Erythroblast (primary cell): ENCODE data around the gene HDGFL3.
"Not testable (repeated sequence)": the region's sequence is repeated elsewhere in the genome, so short reads cannot be mapped to it uniquely, and the experiment has no call there.

Source experiments
- DNase-seq, 2 experiments: peaks; one replicate each; lab custom pipeline; 2025; lab: John Stamatoyannopoulos, UW
- GATA1 ChIP-seq: IDR thresholded peaks from 2 replicates; pipeline ENCODE4 v1.6.1; 2011; ENCODE audit warnings: low read depth, mild to moderate bottlenecking, control low read depth, low read length, moderate library complexity
- POLR2A ChIP-seq: IDR thresholded peaks from 2 replicates; pipeline ENCODE4 v1.6.1; 2011; ENCODE audit warnings: mild to moderate bottlenecking, low read length

Gene HDGFL3

DNA sequence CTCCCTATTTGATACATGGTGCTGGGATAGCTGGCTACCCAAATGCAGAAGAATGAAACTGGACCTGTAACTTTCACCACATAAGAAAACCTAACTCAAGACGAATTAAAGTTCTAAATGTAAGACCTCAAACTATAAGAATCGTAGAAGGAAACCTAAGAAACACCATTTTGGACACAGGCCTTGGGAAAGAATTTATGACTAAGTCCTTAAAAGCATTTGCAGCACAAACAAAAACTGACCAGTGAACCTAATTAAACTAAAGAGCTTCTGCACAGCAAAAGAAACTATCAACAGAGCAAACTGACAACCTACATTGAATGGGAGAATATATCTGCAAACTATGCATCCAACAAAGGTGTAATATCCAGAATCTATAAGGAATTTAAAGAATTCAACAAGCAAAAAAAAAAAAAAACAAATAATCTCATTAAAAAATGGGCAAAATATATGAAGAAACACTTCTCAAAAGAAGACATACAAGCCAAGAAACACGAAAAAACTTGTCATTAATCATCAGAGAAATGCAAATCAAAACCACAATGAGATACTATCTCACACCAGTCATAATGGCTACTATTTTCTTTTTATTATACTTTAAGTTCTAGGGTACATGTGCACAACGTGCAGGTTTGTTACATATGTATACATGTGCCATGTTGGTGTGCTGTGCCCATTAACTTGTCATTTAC is 37.0 kb downstream of the HDGFL3 start:
- TF ChIP-seq GATA1 (no peak), POLR2A (no peak)
- no peak for DNase-seq

DNA sequence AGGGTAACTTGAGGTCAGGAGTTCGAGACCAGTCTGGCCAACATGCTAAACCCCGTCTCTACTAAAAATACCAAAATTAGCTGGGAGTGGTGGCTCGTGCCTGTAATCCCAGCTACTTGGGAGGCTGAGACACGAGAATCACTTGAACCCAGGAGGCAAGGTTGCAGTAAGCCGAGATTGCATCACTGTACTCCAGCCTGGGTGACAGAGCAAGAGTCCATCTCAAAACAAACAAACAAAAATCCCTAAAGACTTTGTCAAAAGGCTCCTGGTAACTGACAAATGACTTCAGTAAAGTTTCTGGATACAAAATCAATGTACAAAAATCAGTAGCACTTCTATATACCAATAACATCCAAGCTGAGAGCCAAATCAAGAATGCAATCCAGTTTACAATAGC is 38.0 kb downstream of the HDGFL3 start:
- DNase-seq, result not testable (repeated sequence)

DNA sequence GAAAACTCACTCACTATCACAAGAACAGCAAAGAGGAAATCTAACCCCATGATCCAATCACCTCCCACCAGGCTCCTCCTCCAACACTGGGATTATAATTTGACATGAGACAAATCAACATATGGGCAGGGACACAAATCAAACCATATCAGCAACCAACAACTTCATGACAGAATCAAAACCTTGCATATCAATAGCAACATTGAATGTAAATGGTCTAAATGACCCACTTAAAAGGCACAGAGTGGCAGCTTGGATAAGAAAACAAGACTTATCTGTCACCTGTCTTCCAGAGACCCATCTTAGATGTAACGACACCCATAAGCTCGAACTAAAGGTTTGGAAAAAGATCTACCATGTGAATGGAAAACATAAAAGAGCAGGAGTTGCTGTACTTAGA is 40.8 kb downstream of the HDGFL3 start:
- TF ChIP-seq POLR2A (no peak), GATA1 (no peak)
- DNase-seq, result peak; percentile 12 to 48

DNA sequence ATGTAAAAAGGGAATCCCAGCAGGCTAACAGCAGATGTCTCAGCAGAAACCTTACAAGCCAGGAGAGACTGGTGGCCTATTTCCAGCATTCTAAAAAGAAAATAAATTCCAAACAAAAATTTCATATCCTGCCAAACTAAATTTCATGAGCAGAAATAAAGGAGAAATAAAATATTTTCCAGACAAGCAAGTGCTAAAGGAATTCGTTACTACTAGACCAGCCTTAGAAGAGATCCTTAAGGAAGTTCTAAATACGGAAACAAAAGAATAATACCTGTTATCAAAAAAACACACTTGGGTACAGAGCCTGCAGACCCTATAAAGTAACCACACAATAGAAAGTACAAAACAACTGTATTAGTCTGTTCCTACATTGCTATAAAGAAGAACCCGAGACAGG is 41.4 kb downstream of the HDGFL3 start:
- TF ChIP-seq GATA1 (no peak), POLR2A (no peak)
- DNase-seq, result no peak

DNA sequence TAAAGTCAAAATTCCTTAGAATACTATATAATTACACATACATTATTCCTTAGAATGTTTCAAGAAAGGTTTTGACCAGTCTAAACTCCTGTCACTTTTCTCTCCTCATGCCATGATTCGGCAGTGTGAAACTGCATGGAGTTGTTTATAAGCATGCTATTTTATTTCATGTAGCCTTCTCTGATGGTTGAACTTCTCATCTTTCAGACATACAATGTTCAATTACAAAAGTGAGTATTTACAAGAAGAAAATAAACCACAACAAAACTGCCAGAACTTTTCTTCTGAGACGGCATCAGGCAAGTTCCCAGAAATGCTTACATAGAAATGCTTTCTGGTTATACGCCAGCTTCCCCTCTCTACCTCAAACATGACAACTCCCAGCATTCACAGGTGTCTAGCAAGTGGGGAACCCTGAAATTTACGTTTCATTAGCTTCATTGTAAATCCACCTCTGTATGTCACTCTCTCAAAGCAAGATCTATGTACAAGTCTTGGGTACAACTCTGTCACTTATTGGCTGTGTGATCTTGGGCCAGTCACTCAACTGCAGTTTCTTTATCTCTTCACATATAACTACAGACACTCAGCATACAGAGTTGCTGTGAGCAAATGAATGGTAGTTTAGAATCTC is 42.7 kb downstream of the HDGFL3 start:
- no peak for TF ChIP-seq POLR2A
- no peak for TF ChIP-seq GATA1
- DNase-seq, result peak; percentile 31 to 40

DNA sequence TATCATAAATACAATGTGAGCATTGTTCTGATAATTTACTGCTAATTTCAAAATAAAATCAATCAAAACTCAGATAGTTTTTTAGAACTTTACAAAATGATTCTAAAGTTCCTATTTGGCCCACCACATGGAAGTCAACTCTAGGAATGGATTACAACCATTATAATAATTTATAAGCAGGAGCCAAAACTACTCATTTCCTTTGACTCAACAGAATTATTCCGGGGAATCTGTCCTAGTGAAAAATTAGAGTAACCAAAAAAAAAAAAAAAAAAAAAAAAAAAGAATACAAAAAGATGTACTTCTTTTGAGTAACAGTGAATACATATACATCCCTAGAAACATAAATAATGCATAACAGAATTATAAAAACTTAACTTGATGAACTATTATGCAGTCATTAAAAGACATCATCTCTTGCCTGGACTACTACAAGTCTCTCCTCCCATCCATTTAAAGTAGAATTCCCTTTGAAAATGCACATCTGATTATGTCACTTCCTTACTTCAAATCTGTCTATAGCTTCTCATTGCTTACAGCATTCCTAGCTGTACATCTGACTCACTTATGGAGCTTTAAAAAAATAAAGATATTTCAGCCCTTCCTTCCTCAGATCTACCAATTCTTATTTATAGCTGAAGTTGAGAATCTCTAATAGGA is 43.4 kb downstream of the HDGFL3 start:
- TF ChIP-seq POLR2A (no peak), GATA1 (no peak)
- DNase-seq, result no peak

DNA sequence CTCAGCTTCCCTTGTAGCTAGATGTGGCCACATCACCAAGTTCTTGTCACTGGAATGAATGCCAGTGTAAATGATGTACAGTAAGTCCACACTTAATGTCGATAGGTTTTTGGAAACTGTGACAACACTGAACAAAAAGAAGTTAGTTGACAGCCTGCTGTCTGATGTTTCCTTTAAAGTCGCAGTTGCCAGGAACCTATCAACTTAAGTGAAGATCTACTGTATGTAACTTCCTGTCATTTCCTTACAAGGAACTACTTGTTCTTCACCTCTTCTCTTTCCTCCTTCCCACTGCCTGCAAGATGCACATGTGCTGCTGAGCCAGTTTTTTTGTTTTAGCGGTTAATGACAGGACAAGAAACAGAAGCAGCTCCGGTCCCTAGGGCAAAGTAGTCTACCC is 44.6 kb downstream of the HDGFL3 start:
- no peak for DNase-seq
- TF ChIP-seq POLR2A, result no peak
- no peak for TF ChIP-seq GATA1

DNA sequence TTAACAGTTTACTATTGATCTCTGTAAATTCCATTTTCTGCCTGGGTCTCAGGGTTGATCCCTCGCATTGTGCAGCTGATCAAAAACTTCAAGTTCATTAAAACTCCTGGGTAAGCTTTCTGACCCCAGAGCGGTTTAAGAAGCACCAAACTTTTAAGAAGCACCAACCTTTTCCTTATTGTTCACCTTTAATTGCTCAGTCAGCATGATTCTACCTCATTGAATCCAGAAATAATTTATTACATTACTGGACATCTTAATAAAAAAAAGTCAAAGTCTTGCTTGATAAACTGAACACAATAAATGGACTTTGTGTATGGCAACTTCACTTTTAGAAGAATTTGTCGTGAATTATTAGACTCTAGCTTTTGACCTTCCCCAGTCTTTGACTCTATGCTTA is 46.9 kb downstream of the HDGFL3 start:
- no peak for DNase-seq
- no peak for TF ChIP-seq POLR2A
- TF ChIP-seq GATA1, result no peak

DNA sequence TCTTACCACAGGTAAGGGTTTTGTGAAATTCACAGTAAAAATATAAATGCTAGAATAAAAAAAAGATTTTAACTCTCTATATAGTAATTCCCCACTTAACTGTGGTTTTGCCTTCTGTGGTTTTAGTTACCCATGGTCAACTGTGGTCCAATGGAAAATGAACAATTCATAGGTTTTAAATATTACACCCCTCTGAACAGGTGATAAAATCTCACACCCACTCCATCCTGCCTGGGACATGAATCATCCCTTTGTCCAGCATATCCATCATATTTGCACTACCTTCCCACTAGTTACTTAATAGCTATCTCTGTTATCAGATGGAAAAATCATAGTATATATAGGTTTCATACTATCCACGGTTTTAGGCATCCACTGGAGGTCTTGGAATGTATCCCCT is 49.2 kb downstream of the HDGFL3 start:
- no peak for DNase-seq

DNA sequence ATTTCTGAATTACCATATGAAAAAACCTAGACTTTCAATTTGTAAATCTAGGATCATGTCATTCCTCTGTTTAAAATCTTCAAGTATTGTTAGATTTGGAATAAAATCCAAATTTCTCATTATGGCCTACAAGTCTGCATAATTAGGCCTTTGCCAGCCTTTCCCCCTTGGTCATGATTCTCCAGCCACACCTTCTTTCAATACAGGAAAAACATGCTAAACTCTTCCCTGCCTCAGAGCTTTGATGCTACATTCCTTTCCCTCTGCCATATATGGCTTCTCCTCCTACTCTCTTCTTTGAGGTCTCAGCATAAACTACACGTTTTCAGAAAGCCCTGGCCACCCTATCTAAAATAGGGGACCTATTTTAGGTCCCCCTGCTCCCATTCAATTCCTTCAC is 51.7 kb downstream of the HDGFL3 start:
- DNase-seq, result no peak
- TF ChIP-seq GATA1, result no peak
- TF ChIP-seq POLR2A, result no peak

More for the DNA sequence above, 49.2 kb downstream of the HDGFL3 start:
- no peak for TF ChIP-seq POLR2A
- TF ChIP-seq GATA1, result no peak

DNA sequence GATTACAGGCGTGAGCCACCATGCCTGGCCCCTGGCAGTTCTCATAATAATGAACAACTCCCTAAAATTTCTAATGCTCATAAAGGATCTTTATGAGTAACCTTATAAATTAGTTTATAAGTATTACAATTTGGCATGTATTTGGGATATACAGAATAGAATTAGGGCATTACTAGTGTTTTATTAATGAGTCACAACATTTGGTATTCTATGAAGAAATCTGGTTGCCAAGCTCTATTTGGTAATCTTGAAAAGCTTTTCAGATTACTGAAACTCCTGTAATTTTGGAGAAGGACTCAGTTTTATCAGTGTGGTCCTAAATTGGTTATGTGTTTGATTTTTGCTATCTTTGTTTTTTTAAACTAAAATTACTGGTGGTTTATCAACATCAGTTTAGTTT is 54.3 kb downstream of the HDGFL3 start:
- TF ChIP-seq POLR2A (no peak), GATA1 (no peak)
- no peak for DNase-seq

DNA sequence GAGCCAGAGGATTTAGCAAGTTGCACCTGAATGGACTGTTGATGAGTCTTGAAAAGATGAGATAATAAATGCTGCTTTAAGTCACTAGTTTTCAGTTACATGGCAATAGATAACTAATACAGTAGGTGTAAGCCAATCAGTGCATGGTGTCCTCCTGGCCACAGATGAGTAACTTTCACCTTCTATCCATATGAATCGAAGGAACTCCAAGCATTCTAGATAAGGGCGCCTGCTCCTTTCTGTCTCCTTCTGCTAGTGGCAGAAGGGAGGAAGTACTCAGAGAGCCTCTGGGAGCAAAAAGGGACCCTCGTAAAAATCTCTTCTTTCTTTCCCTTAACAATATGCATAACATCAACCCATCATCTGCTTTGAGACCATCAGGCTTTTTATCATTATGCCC is 62.9 kb downstream of the HDGFL3 start:
- no peak for TF ChIP-seq GATA1
- no peak for TF ChIP-seq POLR2A
- no peak for DNase-seq

DNA sequence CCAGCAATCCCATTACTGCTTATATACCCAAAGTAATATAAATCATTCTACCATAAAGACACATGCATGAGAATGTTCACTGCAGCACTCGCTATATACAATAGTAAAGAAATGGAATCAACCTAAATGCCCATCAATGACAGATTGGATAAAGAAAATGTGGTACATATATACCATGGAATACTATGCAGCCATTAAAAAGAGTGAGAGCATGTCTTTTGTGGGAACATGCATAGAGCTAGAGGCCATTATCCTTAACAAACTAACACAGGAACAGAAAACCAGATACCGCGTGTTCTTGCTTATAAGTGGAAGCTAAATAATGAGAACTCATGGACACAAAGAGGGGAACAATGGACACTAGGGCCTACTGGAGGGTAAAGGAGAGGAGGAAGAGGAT is 65.5 kb downstream of the HDGFL3 start:
- DNase-seq, result not testable (repeated sequence)

DNA sequence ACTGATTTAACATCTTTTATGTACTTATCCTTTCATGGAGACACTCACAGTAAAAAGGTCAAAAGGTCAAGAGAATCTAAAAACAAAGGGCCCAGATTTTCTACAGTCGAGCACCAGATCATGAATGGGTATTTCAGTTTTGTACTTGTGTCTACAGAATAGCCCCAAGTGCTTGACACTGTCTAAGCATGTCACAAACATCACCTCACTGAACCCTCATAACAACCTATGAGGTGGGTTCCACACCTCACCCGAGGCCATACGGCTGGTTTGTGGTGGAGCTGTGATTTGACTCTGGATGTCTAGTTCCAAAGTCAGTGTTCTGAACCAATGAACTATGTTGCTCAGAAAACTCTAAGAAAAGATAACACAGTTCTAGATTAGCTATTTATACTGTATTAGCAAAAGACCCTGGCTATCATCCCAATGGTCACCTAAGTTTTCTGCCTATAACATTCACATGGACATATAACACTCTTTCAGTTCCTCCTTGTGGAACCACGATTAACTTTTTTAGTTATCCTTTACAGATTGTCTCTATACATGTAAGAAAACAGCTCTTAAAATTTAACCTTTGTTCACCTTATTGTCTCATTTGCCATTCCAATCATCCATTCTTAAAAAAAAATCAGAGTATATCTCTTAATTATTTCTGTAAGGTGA is 74.6 kb downstream of the HDGFL3 start:
- no peak for DNase-seq
- TF ChIP-seq POLR2A, result no peak
- no peak for TF ChIP-seq GATA1

DNA sequence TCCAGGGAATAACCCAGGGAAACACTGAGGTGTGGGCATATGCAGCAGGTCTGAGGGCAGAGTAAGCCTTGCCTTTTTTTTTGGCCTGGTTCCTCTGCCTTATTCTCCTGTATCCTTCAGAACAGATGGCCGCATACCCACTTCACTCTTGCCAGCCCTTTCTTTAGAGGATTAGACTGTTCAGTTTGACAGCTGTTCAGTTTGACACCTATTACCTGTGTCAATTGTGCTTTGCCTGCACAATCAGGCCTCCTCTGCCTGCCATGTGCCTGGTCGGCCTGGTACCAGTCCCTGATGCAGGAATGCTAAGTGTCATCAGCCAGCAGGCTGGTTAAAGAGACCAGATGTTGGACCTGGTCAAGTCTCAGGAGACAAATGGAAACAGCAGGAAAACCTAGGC is 77.8 kb downstream of the HDGFL3 start:
- no peak for DNase-seq
- TF ChIP-seq POLR2A, result no peak
